Suprapubic skin (tissue), 4 donors: ENCODE data around the gene NSMCE1. TPM values are rescaled to one million over a fixed set of nuclear protein-coding genes. Genes with fewer than 3 reads are reported as not detected.
"Not testable (repeated sequence)": the region's sequence is repeated elsewhere in the genome, so short reads cannot be mapped to it uniquely, and the experiment has no call there.

Experiments used
- DNase-seq, 2 donors: peaks; one replicate each; pipeline ENCODE4 v3.0.0-alpha.2; 2019; ENCODE audit warnings: low spot score in 2 of 2
- H3K27ac ChIP-seq: fragments of 200-600 bp; sonication (generic); one replicate; pipeline ENCODE4 v1.5.1; 2019
- H3K27me3 ChIP-seq: fragments of 200-600 bp; sonication (generic); one replicate; pipeline ENCODE4 v1.5.1; 2019
- H3K36me3 ChIP-seq: fragments of 200-600 bp; sonication (generic); one replicate; pipeline ENCODE4 v1.5.1; 2019
- H3K4me1 ChIP-seq: fragments of 200-600 bp; sonication (generic); one replicate; pipeline ENCODE4 v1.5.1; 2019
- H3K4me3 ChIP-seq: fragments of 200-600 bp; sonication (generic); one replicate; pipeline ENCODE4 v1.5.1; 2019; ENCODE audit warnings: mild to moderate bottlenecking
- H3K9me3 ChIP-seq: fragments of 200-600 bp; sonication (generic); one replicate; pipeline ENCODE4 v1.5.1; 2019
- CTCF ChIP-seq, 2 donors: fragments of 200-600 bp in 1 of 2; fragments of 450-650 bp in 1 of 2; sonication (generic) in 1 of 2; IDR thresholded peaks; one replicate each; pipeline ENCODE4 v1.5.1; 2016 to 2019; ENCODE audit warnings: antibody characterized with exemption in 2 of 2, mild to moderate bottlenecking in 1 of 2, moderate library complexity in 1 of 2
- EP300 ChIP-seq: sonication (generic); formaldehyde crosslinking; IDR thresholded peaks from one replicate; pipeline ENCODE4 v1.6.1; 2017; ENCODE audit warnings: antibody characterized with exemption
- POLR2A ChIP-seq, 2 donors: fragments of 450-650 bp; IDR thresholded peaks; one replicate each; pipeline ENCODE4 v1.6.1; 2017; ENCODE audit warnings: antibody characterized with exemption in 2 of 2, mild to moderate bottlenecking in 2 of 2, moderate library complexity in 2 of 2
- POLR2AphosphoS5 ChIP-seq, 3 donors: sonication (generic); formaldehyde crosslinking; IDR thresholded peaks; one replicate each; pipeline ENCODE4 v1.6.1; 2017; ENCODE audit warnings: antibody characterized with exemption in 3 of 3
- WGBS: methylation state at CpG from one replicate; pipeline ENCODE4 v1.1.5; 2018; 5-methylcytosine and 5-hydroxymethylcytosine counted together
- total RNA-seq, 4 donors: library from RNA; depleted of rRNA; stranded (reverse); fragments of >200 nt; gene quantifications; one replicate each; pipeline ENCODE4 v1.1.0, GENCODE V29; 2016

Gene NSMCE1
- total RNA-seq, 4 donors from 2014 or later: 23.0 to 32.2 (median 29.3) TPM

- H3K4me1 ChIP-seq: peaks cover 27% of the 10 kb centered on the region
- H3K27me3 ChIP-seq: no peaks in the 10 kb centered on the region
- no peak for TF ChIP-seq EP300
- no peak for TF ChIP-seq POLR2AphosphoS5 (IDR thresholded peaks at IDR 0.05)
- no peak for TF ChIP-seq CTCF (IDR thresholded peaks at IDR 0.05)
- TF ChIP-seq POLR2A (IDR thresholded peaks at IDR 0.05): no peak
- H3K36me3 ChIP-seq: no peaks in the 10 kb centered on the region
- 89% methylated on average over 8 of the region's 8 CpGs for WGBS
- no peak for DNase-seq
- no peaks in the 10 kb centered on the region for H3K9me3 ChIP-seq
- H3K27ac ChIP-seq: no peak overlapping the region
- no peak overlapping the region for H3K4me3 ChIP-seq
Observed at GRCh38 chr16:27267037-27267677, 1.4 kb downstream of the NSMCE1 start.

GRCh38 chr16:27265982-27266381 lies 2.6 kb downstream of the NSMCE1 start:
- Histone ChIP-seq H3K27me3 (no peaks in the 10 kb centered on the region), H3K4me1 (peaks cover 27% of the 10 kb centered on the region), H3K4me3 (no peak overlapping the region), H3K36me3 (no peaks in the 10 kb centered on the region), H3K27ac (no peak overlapping the region), H3K9me3 (no peaks in the 10 kb centered on the region)
- 94% methylated on average over 1 of the region's 1 CpG for WGBS
- TF ChIP-seq POLR2AphosphoS5 (IDR thresholded peaks at IDR 0.05): no peak
- TF ChIP-seq EP300: no peak
- no peak for TF ChIP-seq CTCF (IDR thresholded peaks at IDR 0.05)
- no peak for TF ChIP-seq POLR2A (IDR thresholded peaks at IDR 0.05)
- DNase-seq: no peak

GRCh38 chr16:27264151-27264550 lies 4.4 kb downstream of the NSMCE1 start:
- H3K27me3 ChIP-seq: no peaks in the 10 kb centered on the region
- 65% methylated on average over 6 of the region's 6 CpGs for WGBS
- peaks cover 21% of the 10 kb centered on the region for H3K4me1 ChIP-seq
- H3K9me3 ChIP-seq: no peaks in the 10 kb centered on the region
- no peak for TF ChIP-seq POLR2AphosphoS5 (IDR thresholded peaks at IDR 0.05)
- no peak for TF ChIP-seq EP300
- no peak for TF ChIP-seq CTCF (IDR thresholded peaks at IDR 0.05)
- TF ChIP-seq POLR2A (IDR thresholded peaks at IDR 0.05): no peak
- H3K27ac ChIP-seq: no peak overlapping the region
- DNase-seq: no peak
- no peak overlapping the region for H3K4me3 ChIP-seq
- H3K36me3 ChIP-seq: no peaks in the 10 kb centered on the region

- H3K27me3 ChIP-seq, H3K4me3 ChIP-seq, DNase-seq, H3K36me3 ChIP-seq, H3K9me3 ChIP-seq, H3K27ac ChIP-seq: not testable (repeated sequence)
- H3K4me1 ChIP-seq: peaks cover 21% of the 10 kb centered on the region
- 100% methylated on average over 2 of the region's 2 CpGs for WGBS
Observed at GRCh38 chr16:27262904-27263423, 5.6 kb downstream of the NSMCE1 start.

- Histone ChIP-seq H3K4me1 (peaks cover 21% of the 10 kb centered on the region), H3K27ac (no peak overlapping the region)
- 84% methylated on average over 4 of the region's 4 CpGs for WGBS
Observed at GRCh38 chr16:27259710-27260109, 8.9 kb downstream of the NSMCE1 start.

More at GRCh38 chr16:27259710-27260109, 8.9 kb downstream of the NSMCE1 start:
- DNase-seq: no peak
- TF ChIP-seq POLR2AphosphoS5 (IDR thresholded peaks at IDR 0.05) (no peak), CTCF (IDR thresholded peaks at IDR 0.05) (no peak), EP300 (no peak), POLR2A (IDR thresholded peaks at IDR 0.05) (no peak)
- H3K9me3 ChIP-seq: no peaks in the 10 kb centered on the region
- H3K36me3 ChIP-seq: peaks cover 5% of the 10 kb centered on the region
- H3K4me3 ChIP-seq: no peak overlapping the region
- H3K27me3 ChIP-seq: no peaks in the 10 kb centered on the region
